Astrocyte (in vitro differentiated cells and primary cell): ENCODE measurements around the gene HS6ST3.

Experiments
- CTCF ChIP-seq: IDR thresholded peaks from 2 replicates; pipeline ENCODE4 v1.5.1; 2011; ENCODE audit warnings: low read depth, mild to moderate bottlenecking, inconsistent platforms, low read length, moderate library complexity; ENCODE audit not compliant: insufficient read depth
- EZH2 ChIP-seq: IDR thresholded peaks from 2 replicates; pipeline ENCODE4 v1.6.1; 2012; ENCODE audit warnings: mild to moderate bottlenecking, low read length, inconsistent platforms; ENCODE audit not compliant: insufficient read depth

DNA sequence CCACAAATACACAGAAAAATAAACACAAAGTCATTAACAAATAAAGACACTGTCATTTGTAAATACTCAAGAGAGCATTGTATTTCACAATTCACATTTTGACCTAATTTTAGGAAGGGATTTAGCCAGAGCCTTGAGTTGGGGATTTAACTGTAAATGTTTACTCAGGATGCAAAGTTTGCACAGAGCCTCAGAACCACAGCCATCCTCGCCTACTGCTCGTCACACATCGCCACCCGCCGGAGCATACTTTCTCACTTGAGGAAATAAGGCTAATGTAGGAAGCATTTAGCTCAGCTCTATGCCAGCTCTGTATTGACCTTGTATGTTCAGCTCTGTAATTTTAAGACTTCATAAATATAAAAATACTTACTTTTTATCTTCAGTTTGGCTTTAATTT, 461.6 kb downstream of the HS6ST3 start:
- TF ChIP-seq CTCF (no peak), EZH2 (no peak)
